ENCODE results near the gene DNMT1. TPM values are rescaled to one million over a fixed set of nuclear protein-coding genes. Genes with fewer than 3 reads are reported as not detected.

Gene DNMT1
- polyA plus RNA-seq, 3 donors, result 17.6 to 72.5 (median 19.0) TPM

DNA sequence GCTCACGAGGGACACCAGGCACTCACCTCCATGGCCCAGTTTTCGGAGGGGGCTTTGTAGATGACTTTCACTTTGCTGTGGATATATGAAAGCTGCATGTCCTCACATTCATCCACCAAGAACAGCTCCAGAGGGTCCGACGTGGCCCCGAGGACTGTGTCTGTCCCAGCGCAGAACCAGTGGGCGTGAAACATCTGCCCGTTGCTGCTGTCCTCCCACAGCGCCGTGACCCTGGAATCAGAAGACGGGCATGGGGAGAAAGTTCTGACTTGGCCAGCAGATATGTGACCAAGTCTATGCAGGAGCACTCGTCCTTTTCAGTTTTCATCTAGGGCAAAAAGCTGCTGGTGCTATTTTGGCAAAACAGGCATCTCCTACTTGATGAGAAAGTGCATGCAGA, 45.3 kb downstream of the DNMT1 start:
- Histone ChIP-seq H3K36me3 (replicated peaks in 1 of 2; ENCODE audit: control insufficient read depth in 1 of 2, insufficient read depth in 2 of 2, low read length in 2 of 2) (peaks cover 79 to 90% of the 10 kb centered on the region in 2 donors), H3K9ac (ENCODE audit: insufficient read depth, low read length, poor library complexity, severe bottlenecking) (no peak overlapping the region), H3K4me1 (ENCODE audit: control insufficient read depth in 1 of 2, insufficient read depth in 2 of 2, low read length in 2 of 2) (no peaks in the 10 kb centered on the region), H4K20me1 (ENCODE audit: insufficient read depth, low read length) (no peaks in the 10 kb centered on the region), H3K27ac (ENCODE audit: low read depth in 1 of 2, low read length in 2 of 2) (peak overlapping the region in 1 of 2 donors; percentile 12), H3K4me3 (replicated peaks in 1 of 3; ENCODE audit: low read depth in 2 of 3, low read length in 3 of 3) (no peak overlapping the region), H3K27me3 (ENCODE audit: control insufficient read depth in 2 of 2, insufficient read depth in 2 of 2, low read length in 2 of 2) (no peaks in the 10 kb centered on the region), H3K79me2 (ENCODE audit: insufficient read depth, low read length) (peaks cover 9% of the 10 kb centered on the region), H3K9me3 (replicated peaks in 1 of 2; ENCODE audit: control insufficient read depth in 1 of 2, insufficient read depth in 1 of 2, low read length in 2 of 2) (no peaks in the 10 kb centered on the region), H3K4me2 (replicated peaks; ENCODE audit: extremely low read depth, low read length, poor library complexity, severe bottlenecking) (no peak overlapping the region), H2AFZ (ENCODE audit: insufficient read depth, low read depth, low read length, poor library complexity, severe bottlenecking) (no peak overlapping the region)
- intact Hi-C loops (cut with micrococcal nuclease), result no loop called here
- no peaks in the 10 kb centered on the region for H3K4me1 Mint-ChIP-seq
- 98% methylated on average over 12 of the region's 12 CpGs for WGBS (ENCODE audit: insufficient coverage)
- no peaks in the 10 kb centered on the region for H3K9me3 Mint-ChIP-seq
- H3K27ac Mint-ChIP-seq, result peak overlapping the region in 2 of 7 donors; percentile 6 to 16
- no peaks in the 10 kb centered on the region for H3K27me3 Mint-ChIP-seq (ENCODE audit: low read depth in 3 of 3)
- TF ChIP-seq, protein P1, sequence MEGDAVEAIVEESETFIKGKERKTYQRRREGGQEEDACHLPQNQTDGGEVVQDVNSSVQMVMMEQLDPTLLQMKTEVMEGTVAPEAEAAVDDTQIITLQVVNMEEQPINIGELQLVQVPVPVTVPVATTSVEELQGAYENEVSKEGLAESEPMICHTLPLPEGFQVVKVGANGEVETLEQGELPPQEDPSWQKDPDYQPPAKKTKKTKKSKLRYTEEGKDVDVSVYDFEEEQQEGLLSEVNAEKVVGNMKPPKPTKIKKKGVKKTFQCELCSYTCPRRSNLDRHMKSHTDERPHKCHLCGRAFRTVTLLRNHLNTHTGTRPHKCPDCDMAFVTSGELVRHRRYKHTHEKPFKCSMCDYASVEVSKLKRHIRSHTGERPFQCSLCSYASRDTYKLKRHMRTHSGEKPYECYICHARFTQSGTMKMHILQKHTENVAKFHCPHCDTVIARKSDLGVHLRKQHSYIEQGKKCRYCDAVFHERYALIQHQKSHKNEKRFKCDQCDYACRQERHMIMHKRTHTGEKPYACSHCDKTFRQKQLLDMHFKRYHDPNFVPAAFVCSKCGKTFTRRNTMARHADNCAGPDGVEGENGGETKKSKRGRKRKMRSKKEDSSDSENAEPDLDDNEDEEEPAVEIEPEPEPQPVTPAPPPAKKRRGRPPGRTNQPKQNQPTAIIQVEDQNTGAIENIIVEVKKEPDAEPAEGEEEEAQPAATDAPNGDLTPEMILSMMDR (IDR thresholded peaks at IDR 0.05), result no peak
- peaks cover 76 to 99% of the 10 kb centered on the region in 2 donors for H3K36me3 Mint-ChIP-seq
- DNase-seq, result no peak
- H3K4me3 Mint-ChIP-seq, result no peak overlapping the region

DNA sequence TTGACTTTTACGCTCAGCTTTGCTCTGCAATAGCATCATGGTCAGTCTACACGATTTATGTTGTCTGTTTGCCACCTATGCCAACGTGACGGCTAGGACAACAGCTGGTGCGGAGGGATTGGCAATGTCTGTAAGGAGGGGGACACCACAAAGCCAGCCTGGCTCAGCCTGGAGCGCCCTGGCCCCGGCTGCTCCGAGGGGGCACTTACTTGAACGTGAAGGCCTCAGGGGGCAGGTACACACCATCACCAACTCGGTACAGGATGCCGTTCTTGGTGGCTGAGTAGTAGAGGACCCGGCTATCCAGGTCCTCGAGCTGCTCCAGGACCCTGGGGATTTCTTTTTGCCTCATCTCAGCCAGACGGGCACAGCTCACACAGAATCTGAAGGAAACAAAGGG, 48.6 kb downstream of the DNMT1 start:
- Histone ChIP-seq H3K9ac (ENCODE audit: insufficient read depth, low read length, poor library complexity, severe bottlenecking) (no peak overlapping the region), H3K4me2 (replicated peaks; ENCODE audit: extremely low read depth, low read length, poor library complexity, severe bottlenecking) (no peak overlapping the region), H4K20me1 (ENCODE audit: insufficient read depth, low read length) (no peaks in the 10 kb centered on the region), H3K4me1 (ENCODE audit: control insufficient read depth in 1 of 2, insufficient read depth in 2 of 2, low read length in 2 of 2) (no peaks in the 10 kb centered on the region), H3K27me3 (ENCODE audit: control insufficient read depth in 2 of 2, insufficient read depth in 2 of 2, low read length in 2 of 2) (no peaks in the 10 kb centered on the region), H3K79me2 (ENCODE audit: insufficient read depth, low read length) (peaks cover 9% of the 10 kb centered on the region), H2AFZ (ENCODE audit: insufficient read depth, low read depth, low read length, poor library complexity, severe bottlenecking) (no peak overlapping the region), H3K27ac (ENCODE audit: low read depth in 1 of 2, low read length in 2 of 2) (no peak overlapping the region), H3K4me3 (replicated peaks in 1 of 3; ENCODE audit: low read depth in 2 of 3, low read length in 3 of 3) (no peak overlapping the region), H3K9me3 (replicated peaks in 1 of 2; ENCODE audit: control insufficient read depth in 1 of 2, insufficient read depth in 1 of 2, low read length in 2 of 2) (no peaks in the 10 kb centered on the region), H3K36me3 (replicated peaks in 1 of 2; ENCODE audit: control insufficient read depth in 1 of 2, insufficient read depth in 2 of 2, low read length in 2 of 2) (peaks cover 83 to 90% of the 10 kb centered on the region in 2 donors)
- 99% methylated on average over 8 of the region's 14 CpGs for WGBS (ENCODE audit: insufficient coverage)
- Mint-ChIP-seq H3K36me3 (peaks cover 77 to 100% of the 10 kb centered on the region in 2 donors), H3K27ac (peak overlapping the region in 4 of 7 donors; percentile 10 to 72 (median 29)), H3K4me1 (no peaks in the 10 kb centered on the region), H3K9me3 (no peaks in the 10 kb centered on the region), H3K27me3 (ENCODE audit: low read depth in 3 of 3) (no peaks in the 10 kb centered on the region), H3K4me3 (no peak overlapping the region)
- intact Hi-C loops (cut with micrococcal nuclease), result no loop called here
- TF ChIP-seq, protein P1 (IDR thresholded peaks at IDR 0.05), result no peak
- no peak for DNase-seq

Data from CD14-positive monocyte (primary cell).